Urinary bladder (tissue), 4 donors: ENCODE data around the gene THAP9. TPM values are rescaled to one million over a fixed set of nuclear protein-coding genes. Genes with fewer than 3 reads are reported as not detected.
"Not testable (repeated sequence)": the region's sequence is repeated elsewhere in the genome, so short reads cannot be mapped to it uniquely, and the experiment has no call there.

ENCODE experiments used
- DNase-seq: peaks from one replicate; pipeline ENCODE4 v3.0.0-alpha.2; 2015; ENCODE audit errors: extremely low spot score
- H3K27ac ChIP-seq: one replicate; pipeline ENCODE4 v1.5.1; 2013; ENCODE audit warnings: low read depth, mild to moderate bottlenecking, moderate library complexity
- H3K36me3 ChIP-seq: one replicate; pipeline ENCODE4 v1.6.1; 2013; ENCODE audit warnings: mild to moderate bottlenecking, moderate library complexity; ENCODE audit not compliant: insufficient read depth
- H3K4me1 ChIP-seq: one replicate; pipeline ENCODE4 v1.6.1; 2013; ENCODE audit warnings: mild to moderate bottlenecking, moderate library complexity; ENCODE audit not compliant: insufficient read depth
- H3K4me3 ChIP-seq: one replicate; pipeline ENCODE4 v1.5.1; 2013; ENCODE audit warnings: low read depth, low read length
- WGBS: extraction: QIAGEN DNeasy Blood & Tissue Kit; methylation state at CpG from one replicate; pipeline ENCODE4 v1.1.7; 2013; 5-methylcytosine and 5-hydroxymethylcytosine counted together
- polyA plus RNA-seq: library from polyadenylated mRNA; stranded (reverse); fragments of 200-250 nt; gene quantifications from one replicate; pipeline ENCODE4 v1.2.3, GENCODE V29; 2013
- total RNA-seq: library from RNA; depleted of rRNA; stranded (reverse); fragments of >200 nt; gene quantifications from one replicate; pipeline ENCODE4 v1.2.3, GENCODE V29; 2014
- donor health status: healthy with polysubstance abuse.
- donor health status: healthy.

The THAP9 gene
- total and polyA plus RNA-seq, 2 donors: 3.4 to 30.3 TPM

DNA sequence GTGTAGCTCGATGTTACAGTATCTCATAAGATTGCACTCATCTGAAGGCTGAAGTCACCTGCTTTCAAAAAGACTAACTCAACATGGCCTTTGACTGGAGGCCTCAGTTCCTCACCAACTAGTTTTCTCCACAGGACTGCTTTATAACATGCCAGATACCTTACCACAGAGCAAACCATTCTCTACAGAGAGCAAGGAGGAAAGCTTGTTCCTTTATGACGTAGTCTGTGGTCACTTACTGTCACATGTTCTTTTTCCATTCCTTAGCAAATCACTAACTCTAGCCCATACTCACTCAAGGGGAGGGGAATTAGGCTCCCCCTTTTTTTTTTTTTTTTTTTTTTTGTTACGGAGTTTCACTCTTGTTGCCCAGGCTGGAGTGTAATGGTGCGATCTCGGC is 3.2 kb downstream of the THAP9 start:
- H3K27ac ChIP-seq: no peak overlapping the region
- H3K4me1 ChIP-seq: no peaks in the 10 kb centered on the region
- 91% methylated on average over 5 of the region's 5 CpGs for WGBS
- H3K4me3 ChIP-seq: no peak overlapping the region
- no peak for DNase-seq
- H3K36me3 ChIP-seq: no peaks in the 10 kb centered on the region

DNA sequence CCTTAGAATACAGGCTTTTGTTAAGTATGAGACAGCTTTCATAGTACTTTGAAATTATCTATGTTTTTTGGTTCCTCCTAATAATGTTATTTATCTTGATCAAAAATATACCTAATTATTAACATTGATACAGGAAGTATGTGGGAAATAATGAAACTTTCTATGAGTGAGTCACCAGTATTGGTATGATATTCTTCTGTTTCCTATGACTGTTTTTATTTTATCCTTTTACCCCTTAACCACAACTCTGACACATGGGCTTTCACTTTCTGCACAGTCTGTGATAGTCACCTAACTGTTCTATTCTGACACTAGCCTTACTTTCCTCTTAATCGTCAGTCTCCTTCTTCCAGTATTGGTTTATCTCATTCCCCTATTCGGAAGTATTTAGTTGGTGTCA is 4.7 kb downstream of the THAP9 start:
- no peaks in the 10 kb centered on the region for H3K4me1 ChIP-seq
- H3K36me3 ChIP-seq: no peaks in the 10 kb centered on the region
- DNase-seq: no peak
- WGBS: 86% methylated on average over 2 of the region's 2 CpGs
- H3K27ac ChIP-seq: no peak overlapping the region
- no peak overlapping the region for H3K4me3 ChIP-seq

DNA sequence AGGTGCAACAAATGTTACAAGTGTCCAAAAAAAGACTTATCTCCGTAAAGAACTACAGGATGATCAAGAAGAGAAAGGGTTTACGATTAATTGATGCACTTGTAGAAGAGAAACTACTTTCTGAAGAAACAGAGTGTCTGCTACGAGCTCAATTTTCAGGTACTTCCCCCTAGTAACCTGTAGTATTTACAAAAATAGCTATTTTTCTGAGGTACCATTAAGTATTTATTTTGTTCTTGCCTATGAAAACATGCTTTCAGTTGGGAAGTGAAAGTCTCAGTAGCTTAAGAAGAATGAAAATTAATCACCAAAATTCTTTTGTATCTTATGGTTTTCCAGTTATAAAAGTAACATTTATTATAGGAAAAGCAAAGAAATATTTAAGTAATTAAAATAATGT is 5.9 kb downstream of the THAP9 start:
- no peaks in the 10 kb centered on the region for H3K4me1 ChIP-seq
- H3K27ac ChIP-seq: no peak overlapping the region
- 91% methylated on average over 3 of the region's 3 CpGs for WGBS

DNA sequence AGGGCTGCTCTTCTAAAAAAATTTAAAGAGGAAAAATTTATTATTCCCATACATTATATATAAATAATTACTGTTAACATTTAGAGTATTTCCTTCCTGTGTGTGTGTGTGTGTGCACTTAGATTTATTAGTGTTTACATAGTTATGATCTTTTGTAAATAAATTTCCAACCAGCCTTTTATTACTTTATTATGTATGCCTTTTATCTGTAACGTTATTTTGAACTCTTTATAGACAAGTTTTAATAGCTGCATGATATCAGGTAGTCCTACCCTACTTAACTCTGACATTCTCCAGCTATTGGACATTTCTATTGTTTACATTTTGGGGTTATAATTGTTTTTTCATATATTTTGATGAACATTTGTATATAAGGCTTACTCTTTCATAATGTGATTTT is 8.8 kb downstream of the THAP9 start:
- Histone ChIP-seq H3K4me3 (no peak overlapping the region), H3K36me3 (no peaks in the 10 kb centered on the region), H3K4me1 (no peaks in the 10 kb centered on the region), H3K27ac (no peak overlapping the region)
- no peak for DNase-seq
- 36% methylated on average over 1 of the region's 1 CpG for WGBS

More for the DNA sequence above, 5.9 kb downstream of the THAP9 start:
- DNase-seq: no peak
- Histone ChIP-seq H3K4me3 (no peak overlapping the region), H3K36me3 (no peaks in the 10 kb centered on the region)

DNA sequence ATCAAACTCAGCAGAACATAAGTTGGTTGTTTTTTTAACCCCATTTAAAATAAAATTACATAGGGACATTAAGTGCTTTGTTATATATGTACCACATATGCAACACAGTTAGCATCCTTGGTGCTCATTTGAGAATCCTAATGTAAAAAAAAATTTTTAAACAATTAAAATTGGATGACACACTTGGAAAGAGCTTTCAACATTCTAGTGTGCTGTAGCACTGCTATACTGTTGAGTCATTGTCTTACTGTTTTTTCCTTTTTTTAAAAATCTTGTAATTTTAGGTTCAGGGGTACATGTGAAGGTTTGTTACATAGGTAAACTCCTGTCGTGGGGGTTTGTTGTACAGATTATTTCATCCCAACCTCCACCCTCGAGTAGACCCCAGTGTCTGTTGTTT is 12.8 kb downstream of the THAP9 start:
- no peak for DNase-seq
- WGBS: 44% methylated on average over 2 of the region's 2 CpGs
- H3K4me1 ChIP-seq: no peaks in the 10 kb centered on the region
- no peak overlapping the region for H3K4me3 ChIP-seq
- H3K36me3 ChIP-seq: no peaks in the 10 kb centered on the region
- H3K27ac ChIP-seq: no peak overlapping the region

DNA sequence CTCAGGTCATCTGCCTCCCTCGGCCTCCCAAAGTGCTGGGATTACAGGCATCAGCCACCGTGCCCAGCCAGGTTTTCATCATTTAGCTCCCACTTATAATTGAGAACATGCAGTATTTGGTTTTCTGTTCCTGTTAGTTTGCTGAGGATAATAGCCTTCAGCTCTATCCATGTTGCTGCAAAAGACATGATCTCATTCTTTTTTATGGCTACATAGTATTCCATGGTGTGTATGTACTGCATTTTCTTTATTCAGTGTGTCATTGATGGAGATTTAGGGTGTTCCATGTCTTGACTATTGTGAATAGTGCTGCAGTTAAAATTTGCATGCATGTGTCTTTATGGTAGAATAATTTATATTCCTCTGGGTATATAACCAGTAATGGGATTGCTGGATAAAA is 13.4 kb downstream of the THAP9 start:
- H3K27ac ChIP-seq, H3K36me3 ChIP-seq, H3K4me1 ChIP-seq, DNase-seq, H3K4me3 ChIP-seq: not testable (repeated sequence)
- WGBS: 99% methylated on average over 2 of the region's 2 CpGs

DNA sequence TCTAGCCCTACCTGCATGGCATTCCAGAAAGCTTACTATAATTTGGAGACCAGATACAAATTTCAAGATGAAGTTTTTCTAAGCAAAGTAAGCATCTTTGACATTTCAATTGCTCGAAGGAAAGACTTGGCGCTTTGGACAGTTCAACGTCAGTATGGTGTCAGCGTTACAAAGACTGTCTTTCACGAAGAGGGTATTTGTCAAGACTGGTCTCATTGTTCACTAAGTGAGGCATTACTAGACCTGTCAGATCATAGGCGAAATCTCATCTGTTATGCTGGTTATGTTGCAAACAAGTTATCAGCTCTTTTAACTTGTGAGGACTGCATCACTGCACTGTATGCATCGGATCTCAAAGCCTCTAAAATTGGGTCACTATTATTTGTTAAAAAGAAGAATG is 17.6 kb downstream of the THAP9 start:
- H3K4me3 ChIP-seq: no peak overlapping the region
- H3K4me1 ChIP-seq: no peaks in the 10 kb centered on the region
- WGBS: 89% methylated on average over 7 of the region's 7 CpGs
- no peaks in the 10 kb centered on the region for H3K36me3 ChIP-seq
- no peak overlapping the region for H3K27ac ChIP-seq
- DNase-seq: no peak

DNA sequence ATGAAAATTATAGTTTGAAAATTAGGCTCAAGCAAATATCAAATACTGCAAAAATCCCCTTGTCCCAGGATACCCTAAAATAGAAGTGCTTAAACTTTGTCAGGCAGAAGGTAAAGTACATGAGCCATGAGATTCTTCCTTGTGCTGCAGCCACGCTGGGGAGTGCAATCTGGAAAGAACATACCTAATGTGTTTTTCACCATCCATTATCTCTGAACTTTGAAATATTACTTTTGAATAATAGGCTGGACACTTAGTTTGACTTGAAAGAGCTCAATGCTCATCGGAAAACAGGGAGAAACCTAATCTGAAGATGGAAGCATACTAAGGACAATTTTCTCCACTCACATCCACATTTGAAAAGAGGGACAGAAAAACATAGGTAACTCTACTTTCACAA is 18.9 kb downstream of the THAP9 start:
- Histone ChIP-seq H3K36me3 (no peaks in the 10 kb centered on the region), H3K27ac (no peak overlapping the region), H3K4me3 (no peak overlapping the region), H3K4me1 (no peaks in the 10 kb centered on the region)
- WGBS: 86% methylated on average over 2 of the region's 2 CpGs
- DNase-seq: no peak

DNA sequence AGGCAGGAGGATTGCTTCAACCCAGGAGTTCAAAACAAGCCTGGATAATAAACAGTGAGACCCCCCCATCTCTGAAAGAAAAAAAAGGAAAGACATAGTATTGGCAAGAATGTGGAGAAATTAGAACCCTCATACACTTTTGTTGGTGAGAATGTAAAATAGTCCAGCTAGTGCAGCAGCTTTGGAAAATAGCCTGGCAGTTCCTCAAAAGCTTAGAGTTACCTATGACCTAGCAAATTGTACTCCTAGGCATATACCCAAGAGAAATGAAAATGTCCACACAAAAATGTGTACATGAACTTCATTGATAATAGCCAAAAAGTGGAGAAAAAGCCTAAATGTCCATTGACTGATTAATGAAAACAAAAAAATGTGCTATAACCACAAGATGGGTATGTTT is 21.3 kb downstream of the THAP9 start:
- H3K36me3 ChIP-seq: no peaks in the 10 kb centered on the region
- no peak for DNase-seq
- no peaks in the 10 kb centered on the region for H3K4me1 ChIP-seq
- H3K4me3 ChIP-seq: no peak overlapping the region
- no peak overlapping the region for H3K27ac ChIP-seq

DNA sequence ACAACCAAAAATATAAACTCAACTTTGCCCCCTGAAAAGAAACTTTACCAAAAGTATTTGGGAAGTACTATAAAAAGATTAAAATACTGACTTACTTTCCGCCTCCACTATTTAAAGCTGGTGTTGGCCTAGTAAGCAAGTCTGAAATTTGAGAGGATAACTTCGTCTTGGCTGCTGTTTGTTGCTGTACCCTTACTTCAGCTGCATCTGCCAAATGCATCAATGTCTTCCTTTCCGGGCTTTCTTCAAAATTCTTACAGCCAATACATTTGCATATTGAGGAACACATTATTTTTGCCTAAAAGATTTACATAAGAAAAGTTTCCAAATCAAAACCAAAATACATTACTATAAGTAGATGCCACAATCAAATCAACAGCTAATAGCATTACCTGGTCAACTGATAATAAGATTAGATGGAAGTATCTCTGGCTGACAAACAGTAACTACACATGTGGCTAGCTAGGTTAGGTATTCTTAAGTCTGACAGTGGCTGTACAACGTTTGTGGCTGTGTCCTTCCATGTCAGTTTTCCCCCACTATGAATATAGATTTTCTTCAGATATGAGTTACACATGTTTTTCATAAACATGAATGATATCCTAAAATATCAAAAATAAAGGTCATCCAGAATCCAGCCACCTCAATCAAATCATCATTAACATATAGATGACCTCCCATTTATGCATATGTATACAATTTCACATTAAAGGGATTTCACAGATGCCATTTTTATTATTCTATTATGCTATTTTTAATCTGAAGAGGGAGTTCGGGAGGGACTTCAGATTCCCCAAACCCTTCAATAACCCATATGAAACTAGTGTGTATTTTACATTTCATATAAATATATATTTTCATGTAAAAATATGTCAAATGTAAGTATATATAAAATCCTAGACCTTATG is 30.6 kb downstream of the THAP9 start:
- DNase-seq: no peak
- no peak overlapping the region for H3K27ac ChIP-seq
- H3K4me1 ChIP-seq: no peaks in the 10 kb centered on the region
- H3K36me3 ChIP-seq: peaks cover 2% of the 10 kb centered on the region
- WGBS: 85% methylated on average over 5 of the region's 5 CpGs
- no peak overlapping the region for H3K4me3 ChIP-seq

DNA sequence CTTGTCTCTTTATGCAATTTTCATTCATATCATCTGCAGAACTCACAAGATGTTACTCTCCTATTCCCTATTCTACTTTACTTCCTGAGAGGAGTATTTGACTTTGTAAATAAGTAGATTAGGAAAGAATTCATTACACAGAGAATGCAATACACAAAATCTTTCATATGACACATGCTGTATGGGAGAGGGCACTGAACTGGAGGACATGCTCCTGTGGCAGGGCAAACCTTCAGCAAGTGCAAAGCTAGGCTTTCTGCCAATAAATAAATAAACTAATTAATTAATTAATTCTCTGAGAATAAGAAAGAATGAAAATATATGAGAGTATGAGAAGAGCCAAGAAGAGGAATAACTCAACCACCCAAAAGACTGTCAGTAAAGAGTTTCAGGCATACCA is 33.9 kb downstream of the THAP9 start:
- Histone ChIP-seq H3K36me3 (peaks cover 2% of the 10 kb centered on the region), H3K27ac (no peak overlapping the region), H3K4me1 (no peaks in the 10 kb centered on the region), H3K4me3 (no peak overlapping the region)
- DNase-seq: no peak

DNA sequence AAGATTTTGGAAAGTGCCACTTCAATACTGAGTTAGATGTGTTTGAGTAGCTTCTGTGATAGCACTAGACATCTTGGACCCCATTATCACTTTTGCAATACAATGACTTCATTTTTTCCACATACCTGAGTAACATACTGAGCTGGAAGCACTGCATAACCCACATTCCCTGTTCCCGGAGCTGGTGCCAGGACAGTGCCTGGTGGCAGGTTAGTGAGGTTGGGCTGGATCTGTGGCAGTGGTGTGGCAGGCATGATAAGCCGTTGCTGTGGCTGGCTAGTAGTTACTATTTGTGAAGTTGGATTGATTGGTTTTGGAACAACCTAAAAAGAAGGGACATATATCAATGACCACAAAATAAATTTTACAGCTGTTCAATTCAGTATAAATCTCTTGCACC is 38.9 kb downstream of the THAP9 start:
- Histone ChIP-seq H3K27ac (no peak overlapping the region), H3K4me1 (no peaks in the 10 kb centered on the region), H3K36me3 (peaks cover 2% of the 10 kb centered on the region), H3K4me3 (no peak overlapping the region)
- WGBS: 84% methylated on average over 2 of the region's 2 CpGs
- no peak for DNase-seq

DNA sequence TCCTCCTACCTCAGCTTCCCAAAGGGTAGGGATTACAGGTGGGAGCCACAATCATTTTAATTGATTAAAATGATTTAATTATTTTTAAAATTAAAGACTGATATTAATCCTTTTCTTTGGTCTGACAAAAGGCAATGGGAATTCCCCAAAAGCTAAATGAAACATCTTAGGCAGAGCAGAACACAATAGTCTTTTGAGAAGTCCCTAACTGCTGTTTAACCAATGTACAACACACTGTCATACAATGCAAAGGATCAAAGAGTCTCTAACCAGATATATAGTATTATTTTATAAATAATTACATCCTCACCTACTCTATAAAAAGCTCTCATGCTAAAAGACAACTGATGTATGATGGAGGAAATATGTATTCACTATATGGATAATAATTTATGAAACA is 47.0 kb downstream of the THAP9 start:
- H3K27ac ChIP-seq: no peak overlapping the region
- H3K4me3 ChIP-seq: no peak overlapping the region
- no peaks in the 10 kb centered on the region for H3K36me3 ChIP-seq
- no peaks in the 10 kb centered on the region for H3K4me1 ChIP-seq
- DNase-seq: no peak

DNA sequence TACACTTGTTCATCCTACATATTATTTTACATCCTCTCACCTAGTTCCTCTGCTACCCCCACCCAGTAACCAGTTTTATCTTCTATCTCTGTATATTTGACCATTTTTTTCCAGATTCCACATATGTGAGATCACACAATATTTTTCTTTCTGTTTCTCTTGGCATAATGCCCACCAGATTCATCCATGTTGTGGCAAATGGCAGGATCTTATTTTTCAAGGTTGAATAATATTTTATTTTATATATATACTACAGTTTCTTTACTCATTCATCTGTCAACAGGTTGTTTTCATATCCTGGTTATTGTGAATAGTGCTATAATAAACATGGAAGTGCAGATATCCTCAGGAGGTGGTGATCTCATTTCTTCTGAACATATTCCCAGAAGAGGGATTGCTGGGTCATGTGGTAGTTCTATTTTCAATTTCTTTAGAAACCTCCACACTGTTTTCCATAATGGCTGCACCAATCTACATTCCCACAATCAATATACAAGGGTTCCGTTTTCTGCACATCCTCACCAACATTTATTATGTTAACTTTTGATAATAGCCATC is 48.2 kb downstream of the THAP9 start:
- no peak overlapping the region for H3K27ac ChIP-seq
- no peak for DNase-seq
- no peak overlapping the region for H3K4me3 ChIP-seq
- no peaks in the 10 kb centered on the region for H3K36me3 ChIP-seq
- no peaks in the 10 kb centered on the region for H3K4me1 ChIP-seq
- whole genome bisulfite sequencing: 99% methylated on average over 1 of the region's 1 CpG
